ENCODE measurements around the gene BTNL3.

BTNL3 gene

GRCh38 chr5:180975338-180975737 lies 13.3 kb upstream of the BTNL3 start:
- H3K14ac ChIP-seq (ENCODE audit: low read length), result no peak overlapping the region
- no peak for DNase-seq (ENCODE audit: low spot score)
- no CpG with 5 or more reads among the region's 2 CpGs for WGBS, 2 donors (ENCODE audit: extremely low coverage in 2 of 2, insufficient read length in 2 of 2, insufficient replicate concordance in 1 of 2)
- peak overlapping the region in 1 of 2 donors; percentile 53 for H3K4me3 ChIP-seq (ENCODE audit: low read length in 2 of 2)
- peaks cover 0 to 5% of the 10 kb centered on the region in 2 donors for H3K9me3 ChIP-seq (replicated peaks in 1 of 2; ENCODE audit: control insufficient read depth in 2 of 2, insufficient read depth in 1 of 2, low read depth in 1 of 2, low read length in 2 of 2)
- no peak overlapping the region for H3K27ac ChIP-seq (replicated peaks; ENCODE audit: low read length)
- H2BK12ac ChIP-seq (ENCODE audit: low read length), result no peak overlapping the region
- no peak overlapping the region for H4K8ac ChIP-seq (ENCODE audit: low read depth, low read length)
- H3K9ac ChIP-seq (ENCODE audit: low read depth, low read length, poor library complexity), result no peak overlapping the region
- no peaks in the 10 kb centered on the region for H3K36me3 ChIP-seq (replicated peaks in 1 of 2; ENCODE audit: control insufficient read depth in 2 of 2, insufficient read depth in 2 of 2, low read length in 2 of 2)
- H2BK15ac ChIP-seq (ENCODE audit: low read length), result no peak overlapping the region
- no peak overlapping the region for H2AK5ac ChIP-seq (ENCODE audit: low read depth, low read length)
- no peaks in the 10 kb centered on the region for H3K4me1 ChIP-seq (ENCODE audit: control insufficient read depth in 2 of 2, insufficient read depth in 1 of 2, low read depth in 1 of 2, low read length in 2 of 2)
- no peak overlapping the region for H3K4me2 ChIP-seq (ENCODE audit: insufficient read depth, low read length, poor library complexity, severe bottlenecking)
- H3K79me1 ChIP-seq (ENCODE audit: low read depth, low read length), result no peaks in the 10 kb centered on the region
- no peak overlapping the region for H4K91ac ChIP-seq (ENCODE audit: low read depth, low read length, poor library complexity)
- H2AFZ ChIP-seq (ENCODE audit: low read length), result no peak overlapping the region
- no peak overlapping the region for H3K23ac ChIP-seq (ENCODE audit: low read depth, low read length, poor library complexity)
- no peak overlapping the region for H3K18ac ChIP-seq (ENCODE audit: low read length)
- H3K4ac ChIP-seq (ENCODE audit: low read length), result no peak overlapping the region
- no peak overlapping the region for H2BK5ac ChIP-seq (ENCODE audit: low read length)
- H3K27me3 ChIP-seq (ENCODE audit: control insufficient read depth in 3 of 3, insufficient read depth in 3 of 3, low read depth in 1 of 3, low read length in 3 of 3), result no peaks in the 10 kb centered on the region
- H2BK120ac ChIP-seq (ENCODE audit: low read depth, low read length), result no peak overlapping the region

GRCh38 chr5:180976518-180976917 lies 12.1 kb upstream of the BTNL3 start:
- Histone ChIP-seq H3K4me1 (ENCODE audit: control insufficient read depth in 2 of 2, insufficient read depth in 1 of 2, low read depth in 1 of 2, low read length in 2 of 2) (no peaks in the 10 kb centered on the region), H3K27me3 (ENCODE audit: control insufficient read depth in 3 of 3, insufficient read depth in 3 of 3, low read depth in 1 of 3, low read length in 3 of 3) (no peaks in the 10 kb centered on the region), H2BK5ac (ENCODE audit: low read length) (no peak overlapping the region), H2BK15ac (ENCODE audit: low read length) (no peak overlapping the region), H3K23ac (ENCODE audit: low read depth, low read length, poor library complexity) (no peak overlapping the region), H2BK12ac (ENCODE audit: low read length) (no peak overlapping the region), H2AFZ (ENCODE audit: low read length) (no peak overlapping the region), H3K4ac (ENCODE audit: low read length) (no peak overlapping the region), H3K36me3 (replicated peaks in 1 of 2; ENCODE audit: control insufficient read depth in 2 of 2, insufficient read depth in 2 of 2, low read length in 2 of 2) (no peaks in the 10 kb centered on the region), H3K27ac (replicated peaks; ENCODE audit: low read length) (no peak overlapping the region), H4K91ac (ENCODE audit: low read depth, low read length, poor library complexity) (no peak overlapping the region), H2BK120ac (ENCODE audit: low read depth, low read length) (no peak overlapping the region), H3K18ac (ENCODE audit: low read length) (no peak overlapping the region), H3K79me1 (ENCODE audit: low read depth, low read length) (no peaks in the 10 kb centered on the region), H2AK5ac (ENCODE audit: low read depth, low read length) (no peak overlapping the region), H4K8ac (ENCODE audit: low read depth, low read length) (no peak overlapping the region), H3K9ac (ENCODE audit: low read depth, low read length, poor library complexity) (no peak overlapping the region), H3K4me2 (ENCODE audit: insufficient read depth, low read length, poor library complexity, severe bottlenecking) (no peak overlapping the region), H3K9me3 (replicated peaks in 1 of 2; ENCODE audit: control insufficient read depth in 2 of 2, insufficient read depth in 1 of 2, low read depth in 1 of 2, low read length in 2 of 2) (peaks cover 0 to 3% of the 10 kb centered on the region in 2 donors), H3K4me3 (ENCODE audit: low read length in 2 of 2) (no peak overlapping the region), H3K14ac (ENCODE audit: low read length) (no peak overlapping the region)
- no peak for DNase-seq (ENCODE audit: low spot score)
- no CpG with 5 or more reads among the region's 6 CpGs for WGBS, 2 donors (ENCODE audit: extremely low coverage in 2 of 2, insufficient read length in 2 of 2, insufficient replicate concordance in 1 of 2)

- Histone ChIP-seq H3K36me3 (replicated peaks in 1 of 2; ENCODE audit: control insufficient read depth in 2 of 2, insufficient read depth in 2 of 2, low read length in 2 of 2) (no peaks in the 10 kb centered on the region), H3K23ac (ENCODE audit: low read depth, low read length, poor library complexity) (no peak overlapping the region), H3K4me3 (ENCODE audit: low read length in 2 of 2) (no peak overlapping the region), H3K9ac (ENCODE audit: low read depth, low read length, poor library complexity) (no peak overlapping the region), H2BK120ac (ENCODE audit: low read depth, low read length) (no peak overlapping the region), H3K79me1 (ENCODE audit: low read depth, low read length) (no peaks in the 10 kb centered on the region), H2BK12ac (ENCODE audit: low read length) (no peak overlapping the region), H2BK15ac (ENCODE audit: low read length) (no peak overlapping the region), H2AFZ (ENCODE audit: low read length) (no peak overlapping the region), H3K14ac (ENCODE audit: low read length) (no peak overlapping the region), H3K4ac (ENCODE audit: low read length) (no peak overlapping the region), H3K27ac (replicated peaks; ENCODE audit: low read length) (no peak overlapping the region), H4K91ac (ENCODE audit: low read depth, low read length, poor library complexity) (no peak overlapping the region), H3K4me1 (ENCODE audit: control insufficient read depth in 2 of 2, insufficient read depth in 1 of 2, low read depth in 1 of 2, low read length in 2 of 2) (no peaks in the 10 kb centered on the region), H4K8ac (ENCODE audit: low read depth, low read length) (no peak overlapping the region), H3K9me3 (replicated peaks in 1 of 2; ENCODE audit: control insufficient read depth in 2 of 2, insufficient read depth in 1 of 2, low read depth in 1 of 2, low read length in 2 of 2) (peaks cover 0 to 3% of the 10 kb centered on the region in 2 donors), H3K18ac (ENCODE audit: low read length) (no peak overlapping the region), H2AK5ac (ENCODE audit: low read depth, low read length) (no peak overlapping the region), H3K4me2 (ENCODE audit: insufficient read depth, low read length, poor library complexity, severe bottlenecking) (no peak overlapping the region), H2BK5ac (ENCODE audit: low read length) (no peak overlapping the region), H3K27me3 (ENCODE audit: control insufficient read depth in 3 of 3, insufficient read depth in 3 of 3, low read depth in 1 of 3, low read length in 3 of 3) (no peaks in the 10 kb centered on the region)
- DNase-seq (ENCODE audit: low spot score), result no peak
- WGBS, 2 donors (ENCODE audit: extremely low coverage in 2 of 2, insufficient read length in 2 of 2, insufficient replicate concordance in 1 of 2), result no CpG with 5 or more reads among the region's 1 CpG
Measured at GRCh38 chr5:180977852-180978251, 10.8 kb upstream of the BTNL3 start.

- DNase-seq (ENCODE audit: low spot score), result no peak
- Histone ChIP-seq H2BK5ac (ENCODE audit: low read length) (no peak overlapping the region), H2BK12ac (ENCODE audit: low read length) (no peak overlapping the region), H3K9ac (ENCODE audit: low read depth, low read length, poor library complexity) (no peak overlapping the region), H2AK5ac (ENCODE audit: low read depth, low read length) (no peak overlapping the region), H3K23ac (ENCODE audit: low read depth, low read length, poor library complexity) (no peak overlapping the region), H3K4me3 (ENCODE audit: low read length in 2 of 2) (no peak overlapping the region), H4K8ac (ENCODE audit: low read depth, low read length) (no peak overlapping the region), H2BK120ac (ENCODE audit: low read depth, low read length) (no peak overlapping the region), H2AFZ (ENCODE audit: low read length) (no peak overlapping the region), H3K79me1 (ENCODE audit: low read depth, low read length) (no peaks in the 10 kb centered on the region), H3K4me1 (ENCODE audit: control insufficient read depth in 2 of 2, insufficient read depth in 1 of 2, low read depth in 1 of 2, low read length in 2 of 2) (no peaks in the 10 kb centered on the region), H3K27ac (replicated peaks; ENCODE audit: low read length) (no peak overlapping the region), H4K91ac (ENCODE audit: low read depth, low read length, poor library complexity) (no peak overlapping the region), H3K18ac (ENCODE audit: low read length) (no peak overlapping the region), H3K9me3 (replicated peaks in 1 of 2; ENCODE audit: control insufficient read depth in 2 of 2, insufficient read depth in 1 of 2, low read depth in 1 of 2, low read length in 2 of 2) (no peaks in the 10 kb centered on the region), H2BK15ac (ENCODE audit: low read length) (no peak overlapping the region), H3K4ac (ENCODE audit: low read length) (no peak overlapping the region), H3K4me2 (ENCODE audit: insufficient read depth, low read length, poor library complexity, severe bottlenecking) (no peak overlapping the region), H3K36me3 (replicated peaks in 1 of 2; ENCODE audit: control insufficient read depth in 2 of 2, insufficient read depth in 2 of 2, low read length in 2 of 2) (no peaks in the 10 kb centered on the region), H3K27me3 (ENCODE audit: control insufficient read depth in 3 of 3, insufficient read depth in 3 of 3, low read depth in 1 of 3, low read length in 3 of 3) (no peaks in the 10 kb centered on the region), H3K14ac (ENCODE audit: low read length) (no peak overlapping the region)
- WGBS, 2 donors (ENCODE audit: extremely low coverage in 2 of 2, insufficient read length in 2 of 2, insufficient replicate concordance in 1 of 2), result no CpG with 5 or more reads among the region's 23 CpGs
Measured at GRCh38 chr5:180982008-180982741, 6.5 kb upstream of the BTNL3 start.

All from neuronal stem cell (in vitro differentiated cells).